ENCODE data around the gene ADGRF1.

DNA sequence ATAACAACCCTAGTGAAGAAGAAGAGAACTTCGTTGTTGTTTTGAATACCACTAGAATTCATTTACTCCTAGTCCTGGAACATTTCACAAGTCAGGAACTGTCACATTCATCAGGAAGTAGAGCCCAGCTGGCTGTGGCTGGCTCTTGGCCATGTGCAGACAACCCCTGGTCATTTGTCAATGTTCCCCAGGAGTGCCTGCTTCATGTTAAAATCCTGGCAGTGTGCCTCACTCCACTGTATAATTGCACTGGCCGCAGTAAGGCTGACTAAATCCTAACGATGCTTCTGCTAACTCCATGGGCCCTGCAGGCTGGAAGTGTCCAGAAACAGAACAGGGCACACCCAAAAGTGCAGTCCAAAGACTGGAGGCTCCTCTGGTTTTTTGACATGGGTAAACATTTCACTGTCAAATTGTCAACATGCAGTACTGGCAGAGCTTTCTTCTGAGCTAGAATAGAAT lies 41.5 kb upstream of the ADGRF1 start:
- TF ChIP-seq, protein P1, sequence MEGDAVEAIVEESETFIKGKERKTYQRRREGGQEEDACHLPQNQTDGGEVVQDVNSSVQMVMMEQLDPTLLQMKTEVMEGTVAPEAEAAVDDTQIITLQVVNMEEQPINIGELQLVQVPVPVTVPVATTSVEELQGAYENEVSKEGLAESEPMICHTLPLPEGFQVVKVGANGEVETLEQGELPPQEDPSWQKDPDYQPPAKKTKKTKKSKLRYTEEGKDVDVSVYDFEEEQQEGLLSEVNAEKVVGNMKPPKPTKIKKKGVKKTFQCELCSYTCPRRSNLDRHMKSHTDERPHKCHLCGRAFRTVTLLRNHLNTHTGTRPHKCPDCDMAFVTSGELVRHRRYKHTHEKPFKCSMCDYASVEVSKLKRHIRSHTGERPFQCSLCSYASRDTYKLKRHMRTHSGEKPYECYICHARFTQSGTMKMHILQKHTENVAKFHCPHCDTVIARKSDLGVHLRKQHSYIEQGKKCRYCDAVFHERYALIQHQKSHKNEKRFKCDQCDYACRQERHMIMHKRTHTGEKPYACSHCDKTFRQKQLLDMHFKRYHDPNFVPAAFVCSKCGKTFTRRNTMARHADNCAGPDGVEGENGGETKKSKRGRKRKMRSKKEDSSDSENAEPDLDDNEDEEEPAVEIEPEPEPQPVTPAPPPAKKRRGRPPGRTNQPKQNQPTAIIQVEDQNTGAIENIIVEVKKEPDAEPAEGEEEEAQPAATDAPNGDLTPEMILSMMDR (conservative IDR thresholded peaks at IDR 0.05; ENCODE audit: low read length) = no peak
- no peak for TF ChIP-seq EZH2phosphoT487 (IDR thresholded peaks at IDR 0.05; ENCODE audit: borderline replicate concordance)

Data from Loucy (cell line).